Activated T-helper 2 cell treated with anti-CD3 and anti-CD28 coated beads, Interferon-gamma antibody, Interleukin-2, Interleukin-4, amounts not matched to agents 10 μg/mL and 5 μg/mL and 100 μg/mL, durations not matched to agents 14 hours and 24 hours and 36 hours (primary cell): ENCODE results near the gene KLRK1. TPM values are rescaled to one million over a fixed set of nuclear protein-coding genes. Genes with fewer than 3 reads are reported as not detected.
"Not testable (repeated sequence)": the region's sequence is repeated elsewhere in the genome, so short reads cannot be mapped to it uniquely, and the experiment has no call there.

Experiments
- DNase-seq: peaks from one replicate; pipeline ENCODE4 v3.0.0; 2021; ENCODE audit warnings: low spot score
- H3K27ac Mint-ChIP-seq: one replicate; pipeline ENCODE4 v1.8.0; 2021; ENCODE audit warnings: mixed read lengths
- H3K27me3 Mint-ChIP-seq: one replicate; pipeline ENCODE4 v1.8.0; 2021; ENCODE audit warnings: low read depth, mixed read lengths
- H3K36me3 Mint-ChIP-seq: one replicate; pipeline ENCODE4 v1.8.0; 2021; ENCODE audit warnings: low read depth, mixed read lengths
- H3K4me1 Mint-ChIP-seq: one replicate; pipeline ENCODE4 v1.8.0; 2021; ENCODE audit warnings: low read depth, mixed read lengths
- H3K4me3 Mint-ChIP-seq: one replicate; pipeline ENCODE4 v1.8.0; 2021; ENCODE audit warnings: low read depth, mild to moderate bottlenecking, moderate library complexity, mixed read lengths
- H3K9me3 Mint-ChIP-seq: one replicate; pipeline ENCODE4 v1.8.0; 2021; ENCODE audit warnings: mixed read lengths
- intact Hi-C: fragments of 100-400 bp; cut with micrococcal nuclease; formaldehyde crosslinking; loops from one replicate; pipeline ENCODE4 v1.15.1; 2023
- total RNA-seq: library from RNA; stranded (reverse); gene quantifications from 2 replicates; pipeline ENCODE4 v1.2.3, GENCODE V29; 2022

KLRK1 gene
- total RNA-seq, 1 donor from 2014 or later = 0.75 TPM

DNA sequence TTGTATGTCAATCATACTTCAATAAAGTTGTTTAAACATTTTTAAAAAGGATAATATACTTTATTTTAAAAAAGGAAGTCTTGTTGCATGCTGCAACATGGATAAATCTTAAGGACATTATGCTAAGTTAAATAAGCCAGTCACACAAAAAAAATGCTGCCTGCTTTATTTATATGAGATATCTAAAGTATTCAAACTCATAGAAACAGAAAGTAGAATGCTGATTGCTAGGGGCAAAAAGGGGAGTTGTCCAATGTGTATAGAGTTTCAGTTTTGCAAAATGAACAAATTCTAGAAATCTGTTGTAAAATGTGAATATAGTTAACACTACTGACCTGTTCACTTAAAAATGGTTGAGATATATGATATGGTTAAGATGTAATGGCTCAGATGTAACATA lies 11.0 kb upstream of the KLRK1 start:
- DNase-seq = no peak
- peaks cover 6% of the 10 kb centered on the region for H3K4me1 Mint-ChIP-seq
- peaks cover 25% of the 10 kb centered on the region for H3K27me3 Mint-ChIP-seq
- intact Hi-C loops = no loop called here
- H3K36me3 Mint-ChIP-seq = no peaks in the 10 kb centered on the region
- H3K27ac Mint-ChIP-seq = no peak overlapping the region
- no peak overlapping the region for H3K4me3 Mint-ChIP-seq
- H3K9me3 Mint-ChIP-seq = no peaks in the 10 kb centered on the region

DNA sequence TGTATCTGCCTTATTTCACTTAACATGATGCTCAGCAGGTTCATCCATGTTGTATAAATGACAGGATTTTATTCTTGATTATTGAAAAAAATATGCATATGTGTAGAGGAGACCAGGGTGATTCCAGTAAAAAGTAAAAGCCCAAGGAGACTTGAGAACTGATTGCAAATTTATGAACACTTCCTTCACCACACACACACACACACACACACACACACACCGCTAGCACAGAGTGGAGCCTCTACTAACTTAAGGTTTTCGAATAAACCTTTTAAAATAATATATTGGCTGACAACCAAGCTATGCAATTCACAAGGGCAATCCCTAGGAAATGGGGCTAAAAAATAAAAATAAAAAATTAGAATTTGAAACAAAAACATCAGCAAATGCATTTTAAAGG lies 8.3 kb upstream of the KLRK1 start:
- H3K4me3 Mint-ChIP-seq = no peak overlapping the region

DNA sequence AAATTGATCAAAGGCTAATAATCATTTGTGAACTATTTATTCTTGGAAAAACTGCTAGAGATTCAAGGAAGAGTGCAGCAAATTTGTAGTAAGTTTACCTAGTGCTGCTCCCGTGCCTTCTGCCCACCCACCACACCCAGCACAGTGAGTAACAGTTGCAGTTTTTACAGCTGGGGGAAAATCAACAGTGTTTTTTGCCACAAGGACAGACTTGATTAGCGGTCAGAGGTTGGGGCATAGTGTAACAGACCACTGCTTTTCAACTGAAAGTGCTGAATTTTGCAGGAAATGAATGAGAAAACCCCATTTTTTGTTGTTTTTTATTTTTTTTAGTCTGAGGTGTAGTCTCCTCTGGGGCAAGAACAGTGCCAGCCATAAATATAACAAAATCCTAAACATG lies 7.5 kb upstream of the KLRK1 start:
- Mint-ChIP-seq H3K27ac (no peak overlapping the region), H3K27me3 (peaks cover 28% of the 10 kb centered on the region), H3K4me3 (no peak overlapping the region), H3K36me3 (no peaks in the 10 kb centered on the region), H3K4me1 (peaks cover 8% of the 10 kb centered on the region), H3K9me3 (no peaks in the 10 kb centered on the region)
- intact Hi-C loops = no loop called here
- DNase-seq = no peak

More for the DNA sequence above, 8.3 kb upstream of the KLRK1 start:
- peaks cover 8% of the 10 kb centered on the region for H3K4me1 Mint-ChIP-seq
- intact Hi-C loops = no loop called here
- H3K27ac Mint-ChIP-seq = no peak overlapping the region
- H3K9me3 Mint-ChIP-seq = no peaks in the 10 kb centered on the region
- H3K36me3 Mint-ChIP-seq = no peaks in the 10 kb centered on the region
- peaks cover 28% of the 10 kb centered on the region for H3K27me3 Mint-ChIP-seq
- no peak for DNase-seq

DNA sequence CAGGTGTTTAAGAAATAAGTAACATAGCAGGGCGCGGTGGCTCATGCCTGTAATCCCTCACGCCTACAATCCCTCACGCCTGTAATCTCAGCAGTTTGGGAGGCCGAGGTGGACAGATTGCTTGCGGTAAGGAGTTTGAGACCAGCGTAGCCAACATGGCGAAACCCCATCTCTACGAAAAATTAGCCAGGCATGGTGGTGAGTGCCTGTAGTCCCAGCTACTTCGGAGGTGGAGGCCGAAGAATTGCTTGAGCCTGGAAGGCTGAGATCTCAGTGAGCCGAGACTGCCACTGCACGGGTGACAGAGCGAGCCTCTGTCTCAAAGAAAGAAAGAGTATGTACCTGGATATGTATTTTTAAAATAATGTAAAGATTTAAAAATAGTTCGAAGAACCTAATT lies 6.3 kb upstream of the KLRK1 start:
- H3K4me3 Mint-ChIP-seq, intact Hi-C loops, H3K27ac Mint-ChIP-seq, H3K4me1 Mint-ChIP-seq, H3K36me3 Mint-ChIP-seq, H3K9me3 Mint-ChIP-seq, DNase-seq: not testable (repeated sequence)
- peaks cover 25% of the 10 kb centered on the region for H3K27me3 Mint-ChIP-seq

DNA sequence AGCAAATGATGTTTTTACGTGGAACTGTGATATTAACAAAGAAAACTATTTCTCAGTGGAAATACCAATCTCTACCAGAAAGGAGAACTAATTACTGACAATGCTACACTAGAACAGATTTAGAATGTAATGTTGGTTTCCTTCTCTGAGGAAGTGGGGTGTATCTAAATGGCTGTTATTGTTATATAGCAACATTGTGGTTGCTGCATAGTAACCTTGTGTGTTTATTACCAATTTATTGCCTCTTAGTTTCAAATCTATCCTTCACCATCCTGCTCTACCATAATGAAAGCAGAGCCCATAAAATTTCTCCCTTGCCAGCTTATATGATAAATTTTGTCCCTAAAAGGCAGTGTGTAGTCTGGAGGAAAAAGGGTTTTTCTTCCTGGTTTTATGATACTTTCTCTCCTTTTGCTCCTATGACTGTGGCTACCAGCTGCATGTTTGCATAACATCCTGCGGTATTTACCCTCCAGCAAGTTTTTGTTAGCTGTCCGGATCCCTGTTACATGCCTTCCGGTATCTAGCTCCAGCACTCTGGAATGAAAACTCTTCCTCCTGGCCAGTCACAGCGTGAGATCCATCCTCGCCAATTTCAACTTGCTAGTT lies 5.7 kb upstream of the KLRK1 start:
- Mint-ChIP-seq H3K9me3 (no peaks in the 10 kb centered on the region), H3K36me3 (no peaks in the 10 kb centered on the region), H3K27ac (no peak overlapping the region), H3K4me1 (peaks cover 4% of the 10 kb centered on the region), H3K27me3 (peaks cover 22% of the 10 kb centered on the region), H3K4me3 (no peak overlapping the region)
- DNase-seq = no peak
- intact Hi-C loops = no loop called here

DNA sequence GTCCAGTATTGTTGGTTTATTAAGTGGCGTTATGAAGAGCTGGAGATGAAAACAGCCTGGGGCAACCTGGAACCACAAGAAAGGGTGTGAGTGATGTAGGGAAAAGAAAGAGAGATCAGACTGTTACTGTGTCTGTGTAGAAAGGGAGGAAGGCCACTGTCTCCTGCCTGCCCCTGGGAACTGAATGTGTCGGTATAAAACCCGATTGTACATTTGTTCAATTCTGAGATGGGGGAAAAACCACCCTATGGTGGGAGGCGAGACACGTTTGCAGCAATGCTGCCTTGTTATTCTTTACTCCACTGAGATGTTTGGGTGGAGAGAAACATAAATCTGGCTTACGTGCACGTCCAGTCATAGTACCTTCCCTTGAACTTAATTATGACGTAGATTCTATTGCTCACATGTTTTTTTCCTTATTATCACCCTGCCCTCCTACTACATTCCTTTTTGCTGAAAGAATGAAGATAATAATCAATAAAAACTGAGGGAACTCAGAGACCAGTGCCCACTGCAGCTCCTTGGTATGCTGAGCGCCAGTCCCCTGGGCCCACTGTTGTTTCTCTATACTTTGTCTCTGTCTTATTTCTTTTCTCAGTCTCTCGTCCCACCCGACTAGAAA lies 4.8 kb upstream of the KLRK1 start:
- H3K36me3 Mint-ChIP-seq, H3K27ac Mint-ChIP-seq: not testable (repeated sequence)

DNA sequence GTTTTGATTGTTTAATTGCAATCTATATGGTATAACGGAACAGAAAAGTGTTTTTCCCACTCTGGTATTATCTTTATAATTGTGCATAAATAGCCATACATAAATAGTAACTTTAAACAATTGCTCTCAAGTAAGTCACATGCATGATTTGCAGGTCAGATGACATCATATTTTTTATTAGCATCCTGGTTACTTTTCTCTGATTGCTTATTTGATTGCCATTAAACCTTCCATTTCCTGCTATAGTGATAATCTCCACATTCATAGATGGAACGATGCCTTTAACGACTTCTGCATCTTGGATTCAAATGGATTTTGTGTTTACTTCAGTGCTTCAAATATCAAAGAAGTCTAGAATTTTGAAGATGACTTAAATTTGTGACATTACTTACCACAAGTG lies 3.5 kb upstream of the KLRK1 start:
- no peak overlapping the region for H3K27ac Mint-ChIP-seq

More for the DNA sequence above, 4.8 kb upstream of the KLRK1 start:
- H3K4me3 Mint-ChIP-seq, H3K4me1 Mint-ChIP-seq, intact Hi-C loops, DNase-seq, H3K9me3 Mint-ChIP-seq: not testable (repeated sequence)
- peaks cover 25% of the 10 kb centered on the region for H3K27me3 Mint-ChIP-seq

DNA sequence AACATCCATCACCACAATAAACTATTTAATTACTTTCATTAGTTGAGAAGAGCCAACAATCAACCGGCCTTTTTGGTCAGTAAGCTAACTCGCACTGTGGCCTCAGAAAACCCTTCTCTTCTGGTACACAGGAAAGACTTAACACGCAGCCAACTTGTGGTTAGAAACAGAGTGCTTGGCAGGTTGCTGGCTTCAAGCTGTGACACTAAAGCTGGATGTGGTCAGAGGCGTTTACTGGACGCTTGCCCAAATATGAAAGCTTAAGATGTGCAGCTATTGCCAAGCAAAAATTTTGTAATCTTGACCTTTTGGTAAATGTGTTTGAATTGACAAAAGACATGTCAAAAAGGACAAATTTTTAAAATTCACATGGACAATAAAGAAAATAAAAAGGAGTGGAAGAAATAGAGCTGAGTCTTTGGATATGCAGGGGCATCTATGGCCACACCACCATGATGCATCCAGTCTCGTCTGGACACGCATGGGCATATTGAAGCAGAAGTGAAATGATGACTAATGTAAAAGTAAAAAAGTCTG lies 2.6 kb upstream of the KLRK1 start:
- intact Hi-C loops = no loop called here
- Mint-ChIP-seq H3K27me3 (peaks cover 24% of the 10 kb centered on the region), H3K4me1 (peaks cover 4% of the 10 kb centered on the region), H3K9me3 (no peaks in the 10 kb centered on the region), H3K27ac (no peak overlapping the region), H3K36me3 (no peaks in the 10 kb centered on the region), H3K4me3 (no peak overlapping the region)
- no peak for DNase-seq

More for the DNA sequence above, 3.5 kb upstream of the KLRK1 start:
- no peak for DNase-seq
- H3K4me1 Mint-ChIP-seq = peaks cover 4% of the 10 kb centered on the region
- H3K9me3 Mint-ChIP-seq = no peaks in the 10 kb centered on the region
- no peaks in the 10 kb centered on the region for H3K36me3 Mint-ChIP-seq
- intact Hi-C loops = no loop called here
- H3K27me3 Mint-ChIP-seq = peaks cover 29% of the 10 kb centered on the region
- no peak overlapping the region for H3K4me3 Mint-ChIP-seq

DNA sequence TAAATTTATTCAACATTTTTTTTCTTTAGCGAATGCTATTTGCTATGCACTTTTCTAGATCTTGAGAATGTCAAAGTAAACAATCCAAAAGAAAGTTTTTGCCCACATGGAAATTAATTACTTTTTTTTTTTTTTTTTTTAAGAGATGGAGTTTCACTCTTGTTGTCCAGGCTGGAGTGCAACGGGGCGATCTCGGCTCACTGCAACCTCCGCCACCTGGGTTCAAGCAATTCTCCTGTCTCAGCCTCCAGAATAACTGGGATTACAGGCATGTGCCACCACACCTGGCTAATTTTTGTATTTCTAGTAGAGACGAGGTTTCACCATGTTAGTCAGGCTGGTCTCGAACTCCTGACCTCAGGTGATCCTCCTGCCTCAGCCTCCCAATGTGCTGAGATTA lies 1.1 kb upstream of the KLRK1 start:
- H3K4me3 Mint-ChIP-seq, H3K27ac Mint-ChIP-seq: not testable (repeated sequence)

DNA sequence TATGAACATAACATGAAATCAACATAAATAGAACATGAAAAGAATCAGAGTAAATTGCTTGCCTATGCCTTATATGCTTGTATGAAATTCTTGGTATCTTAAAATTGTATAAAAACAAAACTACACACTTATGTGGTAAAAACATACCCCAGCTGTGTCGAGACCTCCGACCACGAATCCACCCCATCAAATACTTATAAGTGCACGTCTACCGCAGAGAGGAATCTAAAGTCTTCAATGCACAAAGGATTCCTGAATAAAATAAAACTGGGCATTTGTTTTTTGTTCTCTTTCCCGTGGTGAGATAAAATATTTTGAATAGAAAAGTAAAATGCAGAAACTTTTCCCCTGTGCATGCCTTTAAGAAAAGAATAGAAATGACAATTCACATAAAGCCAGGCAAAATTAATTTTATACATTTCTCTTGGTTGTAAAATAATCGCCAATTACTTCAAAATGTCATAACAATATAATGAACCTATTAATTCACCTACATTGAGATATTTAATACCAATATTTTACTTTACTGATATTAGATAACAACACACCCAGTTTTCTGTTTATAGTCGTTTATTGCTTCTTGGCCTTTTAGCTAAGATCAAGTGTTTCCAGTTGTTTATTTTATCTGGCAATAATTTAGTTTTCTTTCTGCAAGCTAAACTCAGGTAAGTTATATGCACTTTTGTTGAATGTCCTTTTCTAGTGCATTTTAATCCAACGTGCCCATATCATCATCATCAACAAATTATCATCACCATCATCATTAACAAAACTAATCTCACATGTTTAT lies 1.0 kb downstream of the KLRK1 start:
- intact Hi-C loops = no loop called here
- no peak overlapping the region for H3K4me3 Mint-ChIP-seq
- no peak overlapping the region for H3K27ac Mint-ChIP-seq
- no peaks in the 10 kb centered on the region for H3K36me3 Mint-ChIP-seq
- peaks cover 35% of the 10 kb centered on the region for H3K27me3 Mint-ChIP-seq
- H3K9me3 Mint-ChIP-seq = no peaks in the 10 kb centered on the region
- peaks cover 2% of the 10 kb centered on the region for H3K4me1 Mint-ChIP-seq
- DNase-seq = no peak

More for the DNA sequence above, 1.1 kb upstream of the KLRK1 start:
- H3K4me1 Mint-ChIP-seq, H3K36me3 Mint-ChIP-seq, DNase-seq, H3K9me3 Mint-ChIP-seq, intact Hi-C loops: not testable (repeated sequence)
- H3K27me3 Mint-ChIP-seq = peaks cover 25% of the 10 kb centered on the region

DNA sequence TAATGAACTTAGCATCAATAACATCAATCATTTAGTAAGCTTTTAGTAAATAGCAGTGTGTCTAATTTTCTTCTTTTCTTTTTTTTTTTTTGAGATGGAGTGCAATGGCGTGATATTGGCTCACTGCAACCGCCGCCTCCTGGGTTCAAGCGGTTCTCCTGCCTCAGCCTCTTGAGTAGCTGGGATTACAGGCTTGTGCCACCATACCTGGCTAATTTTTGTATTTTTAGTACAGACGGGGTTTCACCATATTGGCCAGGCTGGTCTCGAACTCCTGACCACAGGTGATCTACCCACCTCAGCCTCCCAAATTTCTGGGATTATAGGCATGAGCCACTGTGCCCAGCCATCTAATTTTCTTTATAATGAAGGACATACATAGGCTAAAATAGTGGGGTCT lies 2.3 kb downstream of the KLRK1 start:
- H3K4me1 Mint-ChIP-seq, intact Hi-C loops, H3K4me3 Mint-ChIP-seq, H3K9me3 Mint-ChIP-seq, DNase-seq, H3K27ac Mint-ChIP-seq, H3K36me3 Mint-ChIP-seq: not testable (repeated sequence)
- H3K27me3 Mint-ChIP-seq = peaks cover 37% of the 10 kb centered on the region

DNA sequence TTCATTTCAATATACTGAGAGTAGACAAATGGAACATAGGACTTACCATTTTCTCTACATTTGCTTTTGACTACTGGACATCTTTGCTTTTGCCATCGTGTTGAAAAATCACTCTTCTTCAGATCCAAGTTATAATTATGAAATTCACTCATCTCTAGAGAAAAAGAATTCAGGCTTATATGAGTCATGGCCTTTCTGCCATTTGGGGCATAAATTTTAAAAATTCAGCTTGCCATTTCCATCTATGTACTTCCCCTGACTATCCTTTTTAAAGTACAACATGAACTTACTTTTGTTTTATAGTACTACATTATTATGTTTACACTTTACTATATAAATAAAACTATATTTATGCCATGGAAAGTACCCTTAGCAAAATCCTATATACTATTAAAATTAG lies 3.0 kb downstream of the KLRK1 start:
- Mint-ChIP-seq H3K27me3 (peaks cover 36% of the 10 kb centered on the region), H3K4me3 (no peak overlapping the region), H3K27ac (no peak overlapping the region), H3K36me3 (no peaks in the 10 kb centered on the region), H3K9me3 (no peaks in the 10 kb centered on the region), H3K4me1 (peaks cover 2% of the 10 kb centered on the region)
- intact Hi-C loops = no loop called here
- no peak for DNase-seq

DNA sequence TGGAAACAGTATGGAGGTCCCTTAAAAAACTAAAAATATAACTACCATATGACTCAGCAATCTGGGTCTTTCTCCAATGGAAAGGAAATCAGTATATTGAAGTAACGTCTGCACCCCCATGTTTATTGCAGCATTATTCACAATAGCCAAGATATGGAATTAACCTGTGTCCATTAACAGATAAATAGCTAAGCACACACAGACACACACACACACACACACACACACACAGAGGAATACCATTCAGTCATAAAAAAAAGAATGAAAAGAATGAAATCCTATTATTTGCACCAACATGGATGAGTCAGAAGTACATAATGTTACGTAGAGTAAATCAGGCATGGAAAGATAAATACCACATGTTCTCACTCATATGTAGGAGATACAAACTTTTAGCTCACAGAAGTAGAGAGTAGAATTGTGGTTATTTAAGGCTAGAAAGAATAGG lies 4.7 kb downstream of the KLRK1 start:
- intact Hi-C loops = no loop called here
- Mint-ChIP-seq H3K27ac (no peak overlapping the region), H3K4me3 (no peak overlapping the region), H3K9me3 (no peaks in the 10 kb centered on the region), H3K27me3 (peaks cover 41% of the 10 kb centered on the region), H3K36me3 (no peaks in the 10 kb centered on the region), H3K4me1 (peaks cover 7% of the 10 kb centered on the region)
- no peak for DNase-seq
